K562 (cell line): ENCODE measurements around the gene GREB1.

Experiments
- CHCHD3 ChIP-seq: fragments of 250-450 bp; sonication (Bioruptor Pico); IDR thresholded peaks from 2 replicates; pipeline ENCODE4 v2.1.2; 2022; ENCODE audit warnings: mild to moderate bottlenecking
- CTCF ChIP-seq, 3 experiments: IDR thresholded peaks in 2 of 3; conservative IDR thresholded peaks in 1 of 3; 2 replicates each; pipeline ENCODE4 v1.5.1; 2011 to 2012; ENCODE audit warnings: low read length in 3 of 3, mild to moderate bottlenecking in 3 of 3, control low read depth in 2 of 3, improper control_type of control experiment in 1 of 3, inconsistent platforms in 1 of 3, low read depth in 1 of 3, mixed read lengths in 1 of 3, moderate library complexity in 1 of 3; ENCODE audit not compliant: insufficient read depth in 2 of 3
- FOSL1 ChIP-seq: fragments of 200-800 bp; sonication (Bioruptor generic); conservative IDR thresholded peaks from 2 replicates; pipeline ENCODE4 v1.6.1; 2016; ENCODE audit warnings: missing genetic modification characterization, missing compliant biosample characterization
- FOXJ3 ChIP-seq: sonication (generic); formaldehyde crosslinking; IDR thresholded peaks from 2 replicates; pipeline ENCODE4 v1.4.0; 2020; ENCODE audit warnings: mild to moderate bottlenecking, missing genetic modification reagents
- YY1 ChIP-seq, 3 experiments: IDR thresholded peaks; 2 replicates each; pipeline ENCODE4 v1.6.1; 2011; ENCODE audit warnings: low read length in 2 of 3, mild to moderate bottlenecking in 2 of 3, moderate library complexity in 2 of 3, borderline replicate concordance in 1 of 3, control low read depth in 1 of 3, low read depth in 1 of 3; ENCODE audit not compliant: insufficient read depth in 3 of 3, insufficient replicate concordance in 2 of 3, control insufficient read depth in 1 of 3, insufficient read length in 1 of 3; ENCODE audit errors: extremely low read depth in 1 of 3
- ZNF512 ChIP-seq: IDR thresholded peaks from 2 replicates; pipeline ENCODE4 v1.6.1; 2016; ENCODE audit warnings: missing genetic modification characterization, missing compliant biosample characterization

- TF ChIP-seq FOSL1 (tag) (no peak), YY1 (IDR thresholded peaks at IDR 0.05; ENCODE audit: borderline replicate concordance in 1 of 3, control insufficient read depth in 1 of 3, extremely low read depth in 1 of 3, insufficient read depth in 3 of 3, insufficient read length in 1 of 3, insufficient replicate concordance in 2 of 3, low read depth in 1 of 3, low read length in 2 of 3) (no peak), CTCF (IDR thresholded peaks at IDR 0.05 in 2 of 3, conservative IDR thresholded peaks at IDR 0.05 in 1 of 3; ENCODE audit: insufficient read depth in 2 of 3, low read depth in 1 of 3, low read length in 3 of 3) (no peak), ZNF512 (tag) (no peak), CHCHD3 (CRISPR knock-in tag) (no peak), FOXJ3 (CRISPR knock-in tag) (no peak)
Observed at GRCh38 chr2:11576398-11576797, 42.6 kb downstream of the GREB1 start.
